Measurements from ENCODE around the gene CNKSR2. TPM values are rescaled to one million over a fixed set of nuclear protein-coding genes. Genes with fewer than 3 reads are reported as not detected.

Gene CNKSR2
- total and polyA plus RNA-seq, 2 of the 13 experiments (the other 11 are each of a cell fraction or from before 2014, with no cell fraction given) = not detected

GRCh38 chrX:21699136-21699535 is 324.9 kb downstream of the CNKSR2 start:
- intact Hi-C loops (cut with micrococcal nuclease; ENCODE audit: unreplicated experiment) = no loop called here
- DNase-seq (ENCODE audit: low spot score) (no peak), ATAC-seq (no peak), FAIRE-seq (no peak)
- Histone ChIP-seq H4K20me1 (ENCODE audit: insufficient read depth, low read length) (no peaks in the 10 kb centered on the region), H3K4me3 (replicated peaks in 1 of 3; ENCODE audit: insufficient read depth in 1 of 3, low read depth in 2 of 3, low read length in 3 of 3) (no peak overlapping the region), H3K27me3 (ENCODE audit: control insufficient read depth in 1 of 2, insufficient read depth in 2 of 2, low read length in 2 of 2) (no peaks in the 10 kb centered on the region), H3K4me2 (ENCODE audit: low read depth, low read length) (no peak overlapping the region), H3K27ac (ENCODE audit: extremely low read length, insufficient read depth, low read length) (no peak overlapping the region), H3K4me1 (ENCODE audit: insufficient read depth, low read length) (no peaks in the 10 kb centered on the region), H3K79me2 (ENCODE audit: insufficient read depth, low read length) (no peaks in the 10 kb centered on the region), H3K9ac (ENCODE audit: insufficient read depth, low read depth, low read length) (no peak overlapping the region), H2AFZ (ENCODE audit: low read length) (no peak overlapping the region), H3K9me3 (ENCODE audit: low read length) (no peaks in the 10 kb centered on the region), H3K36me3 (replicated peaks in 1 of 2; ENCODE audit: control insufficient read depth in 1 of 2, insufficient read depth in 2 of 2, low read length in 2 of 2) (no peaks in the 10 kb centered on the region)
- CTCF ChIA-PET (ENCODE audit: low intra/inter-chr PET ratio, low total read pairs) = no interaction called here
- no TSS peak for BruUV-seq (replicated peaks)
- in situ Hi-C loops (cut with HindIII; ENCODE audit: extremely low pct_ligation_motif_present, low pct_unique_long_range_greater_than_20kb) = no loop called here
- WGBS (ENCODE audit: low lambda C conversion rate) = 60% methylated on average over 3 of the region's 3 CpGs
- POLR2A ChIA-PET = no interaction called here
- TF ChIP-seq ATF3 (CRISPR knock-in tag; IDR thresholded peaks at IDR 0.05) = no peak
- no peak for TF ChIP-seq ZNF563 (CRISPR knock-in tag; IDR thresholded peaks at IDR 0.05)
- no peak for TF ChIP-seq ZNF34 (CRISPR knock-in tag; IDR thresholded peaks at IDR 0.05; ENCODE audit: borderline replicate concordance)
- no peak for TF ChIP-seq ZNF335 (CRISPR knock-in tag; IDR thresholded peaks at IDR 0.05)
- no peak for TF ChIP-seq ZBTB34 (CRISPR knock-in tag; IDR thresholded peaks at IDR 0.05)
- no peak for TF ChIP-seq THAP9 (CRISPR knock-in tag; IDR thresholded peaks at IDR 0.05; ENCODE audit: borderline replicate concordance)
- TF ChIP-seq SP1 (IDR thresholded peaks at IDR 0.05) = no peak
- no peak for TF ChIP-seq SP1 (CRISPR knock-in tag; IDR thresholded peaks at IDR 0.05)
- no peak for TF ChIP-seq ELK4 (CRISPR knock-in tag; IDR thresholded peaks at IDR 0.05; ENCODE audit: borderline replicate concordance)
- no peak for TF ChIP-seq KDM6A (CRISPR knock-in tag; IDR thresholded peaks at IDR 0.05; ENCODE audit: low read depth)
- TF ChIP-seq ZNF567 (CRISPR knock-in tag; IDR thresholded peaks at IDR 0.05; ENCODE audit: borderline replicate concordance) = no peak
- no peak for TF ChIP-seq ZNF281 (CRISPR knock-in tag; IDR thresholded peaks at IDR 0.05; ENCODE audit: borderline replicate concordance)
- no peak for TF ChIP-seq GATAD1 (CRISPR knock-in tag; IDR thresholded peaks at IDR 0.05)
- no peak for TF ChIP-seq FOSL1 (CRISPR knock-in tag; IDR thresholded peaks at IDR 0.05; ENCODE audit: borderline replicate concordance)
- no peak for TF ChIP-seq SMYD3 (CRISPR knock-in tag; IDR thresholded peaks at IDR 0.05)
- no peak for TF ChIP-seq ZNF30 (CRISPR knock-in tag; IDR thresholded peaks at IDR 0.05)
- no peak for TF ChIP-seq KDM3A (CRISPR knock-in tag; IDR thresholded peaks at IDR 0.05; ENCODE audit: low read depth)
- no peak for TF ChIP-seq IRF2 (CRISPR knock-in tag; IDR thresholded peaks at IDR 0.05)
- no peak for TF ChIP-seq ZNF484 (CRISPR knock-in tag; IDR thresholded peaks at IDR 0.05; ENCODE audit: borderline replicate concordance, low read depth)

Measured in HepG2 (cell line).